Posterior vena cava (tissue), 2 donors: ENCODE results near the gene GJB1. TPM values are rescaled to one million over a fixed set of nuclear protein-coding genes. Genes with fewer than 3 reads are reported as not detected.
A peak's percentile ranks its signal among the peaks of the same experiment; 100 is the strongest.
"Not testable (repeated sequence)": the region's sequence is repeated elsewhere in the genome, so short reads cannot be mapped to it uniquely, and the experiment has no call there.

Source experiments
- DNase-seq: peaks from one replicate; pipeline ENCODE4 v3.0.0-alpha.2; 2020; ENCODE audit warnings: low spot score
- intact Hi-C, 2 donors: fragments of 100-400 bp; cut with DNase I; formaldehyde crosslinking; loops; one replicate each; pipeline versions ENCODE4 v1.14.1 to v1.14.2; 2022 to 2023
- long read RNA-seq, 2 donors: library from polyadenylated mRNA; unstranded; transcript quantifications; one replicate each; pipeline ENCODE4 v2.0.0, GENCODE V29; 2020 to 2021
- total RNA-seq, 2 donors: library from RNA; stranded (reverse); fragmentation: NEBNext Ultra II Directional; extraction: Animal tissue kit (Norgen Biotek cat#: 25700); gene quantifications; one replicate each; pipeline ENCODE4 v1.2.1, GENCODE V29; 2021
- donor health status: DM: yes; HTN: yes; CAD: no.
- donor health status: DM: yes; HTN: yes; CAD: no.

Gene GJB1
- total RNA-seq = not detected
- long read RNA-seq, donor 1 = 0 reads
- long read RNA-seq, donor 2 = 0 reads

DNA sequence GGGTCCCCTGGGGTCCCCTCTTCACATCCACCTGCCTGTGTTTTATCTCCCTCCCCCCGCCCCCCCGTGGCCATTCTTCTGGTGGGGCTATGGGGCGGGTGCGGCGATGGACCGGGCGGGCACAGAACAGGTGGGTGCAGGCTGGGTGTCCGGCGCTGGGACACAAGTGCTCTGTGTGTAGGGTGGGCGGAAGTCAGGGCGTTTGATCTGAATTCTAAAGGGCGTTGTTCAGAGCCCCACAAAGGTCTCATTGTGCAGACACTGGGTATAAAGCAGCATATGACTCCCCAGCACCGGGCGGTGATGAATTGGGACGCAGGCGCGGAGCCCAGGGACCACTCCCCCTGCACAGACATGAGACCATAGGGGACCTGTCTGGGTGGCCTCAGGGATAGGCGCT lies at the start of gene GJB1:
GJB1 (plus strand) TSS at position 296 of the 400 bp plus-strand sequence. CDS start 484 bp downstream, outside the sequence.
- intact Hi-C loops = no loop called here
- no peak for DNase-seq

DNA sequence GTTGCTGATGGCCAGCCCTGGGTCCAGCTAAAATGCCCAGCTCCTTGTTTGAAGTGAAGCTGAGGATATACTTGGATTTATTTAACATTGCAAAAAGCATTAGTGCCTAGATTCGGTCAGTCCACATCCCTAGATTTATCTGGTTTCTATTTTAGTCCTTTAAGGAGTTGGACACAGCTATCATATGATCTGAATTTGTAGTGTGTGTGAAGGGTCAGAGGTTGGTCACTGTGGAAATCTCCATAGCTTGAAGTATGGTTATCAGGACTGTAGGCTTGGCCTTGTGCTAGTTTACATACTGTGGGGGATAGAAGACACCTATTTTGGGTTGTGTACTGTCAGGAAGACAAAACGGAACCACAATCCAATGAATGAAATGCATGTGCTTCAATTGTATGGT lies 49.6 kb upstream of the GJB1 start:
- no peak for DNase-seq
- intact Hi-C loops = no loop called here

DNA sequence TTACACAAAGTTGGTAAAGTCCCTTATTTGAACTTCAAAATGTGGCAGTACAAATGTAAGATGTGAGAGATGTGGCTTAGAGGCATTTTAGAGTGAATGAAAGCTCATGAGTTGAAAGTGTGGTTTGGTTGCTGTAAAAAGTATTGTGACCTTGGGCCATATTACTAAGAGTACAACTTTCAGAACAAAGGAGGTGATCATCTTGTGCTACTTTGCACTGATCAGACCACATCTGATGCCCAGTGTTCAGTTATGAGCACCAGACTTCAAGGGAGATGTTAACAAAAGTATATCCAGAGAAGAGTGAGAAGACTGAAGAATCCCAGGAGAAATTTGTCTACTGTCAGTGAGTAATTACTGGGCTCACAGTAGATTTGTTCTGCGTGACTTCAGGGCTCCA lies 48.2 kb upstream of the GJB1 start:
- DNase-seq = no peak
- intact Hi-C loops = no loop called here

DNA sequence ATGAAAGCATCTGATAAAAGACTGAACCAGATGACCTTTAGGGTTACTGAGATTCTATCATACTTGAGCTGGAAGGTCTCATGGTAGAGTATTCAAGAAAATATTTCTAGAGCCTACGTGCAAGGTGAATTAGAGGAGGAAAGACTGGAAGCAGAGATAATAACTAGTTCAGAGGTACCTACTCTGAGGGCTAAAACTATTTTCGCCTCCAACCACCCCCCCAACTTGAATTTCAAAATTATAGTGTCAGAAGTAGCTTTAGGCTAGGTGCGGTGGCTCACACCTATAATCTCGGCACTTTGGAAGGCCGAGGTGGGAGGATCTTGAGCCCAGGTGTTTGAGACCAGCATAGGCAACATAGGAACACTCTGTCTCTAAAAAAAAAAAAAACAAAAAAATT lies 47.5 kb upstream of the GJB1 start:
- DNase-seq = no peak
- intact Hi-C loops = no loop called here

GRCh38 chrX:71177327-71177726 lies 45.7 kb upstream of the GJB1 start:
- intact Hi-C loops = no loop called here
- no peak for DNase-seq

DNA sequence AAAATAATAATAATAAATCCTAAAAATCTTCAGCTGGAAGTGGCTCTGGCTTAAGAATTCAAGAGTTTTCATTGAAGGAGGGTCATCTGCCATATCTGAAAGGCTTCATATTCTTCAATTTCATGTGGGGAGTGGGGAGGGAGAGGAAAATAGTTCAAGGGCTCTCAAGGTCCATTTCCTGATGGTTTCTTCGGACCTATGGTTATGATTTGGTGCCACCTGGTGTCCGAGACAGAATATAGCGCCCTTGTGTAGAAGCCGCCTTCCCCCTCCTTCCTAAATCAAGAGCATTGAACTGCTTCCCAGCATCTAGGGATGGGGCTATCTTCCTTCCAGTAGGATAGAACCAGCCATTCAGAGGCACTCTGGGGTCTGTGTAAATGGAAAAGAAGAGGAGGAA lies 44.1 kb upstream of the GJB1 start:
- DNase-seq = no peak
- intact Hi-C loops = no loop called here

DNA sequence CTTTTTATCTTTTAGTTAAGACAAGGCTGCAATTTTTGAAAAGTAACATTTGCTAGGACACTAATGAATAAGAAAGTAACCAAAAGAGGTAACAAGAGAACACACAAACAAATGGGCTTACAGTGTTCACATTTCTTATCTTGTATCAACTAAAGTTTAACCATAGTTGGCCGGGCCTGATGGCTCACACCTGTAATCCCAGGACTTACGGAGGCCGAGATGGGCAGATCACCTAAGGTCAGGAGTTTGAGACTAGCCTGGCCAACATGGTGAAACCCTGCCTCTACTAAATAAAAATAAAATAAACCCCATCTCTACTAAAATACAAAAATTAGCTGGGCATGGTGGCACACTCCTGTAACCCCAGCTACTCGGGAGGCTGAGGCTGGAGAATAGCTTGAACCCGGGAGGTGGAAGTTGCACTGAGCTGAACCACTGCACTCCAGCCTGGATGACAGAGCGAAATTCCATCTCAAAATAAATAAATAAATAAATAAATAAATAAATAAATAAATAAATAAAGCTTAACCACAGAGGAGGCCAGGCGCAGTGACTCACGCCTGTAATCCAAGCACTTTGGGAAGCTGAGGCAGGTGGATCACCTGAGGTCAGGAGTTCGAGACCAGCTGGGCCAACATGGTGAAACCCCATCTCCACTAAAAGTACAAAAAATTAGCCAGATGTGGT lies 42.3 kb upstream of the GJB1 start:
- intact Hi-C loops, DNase-seq: not testable (repeated sequence)

DNA sequence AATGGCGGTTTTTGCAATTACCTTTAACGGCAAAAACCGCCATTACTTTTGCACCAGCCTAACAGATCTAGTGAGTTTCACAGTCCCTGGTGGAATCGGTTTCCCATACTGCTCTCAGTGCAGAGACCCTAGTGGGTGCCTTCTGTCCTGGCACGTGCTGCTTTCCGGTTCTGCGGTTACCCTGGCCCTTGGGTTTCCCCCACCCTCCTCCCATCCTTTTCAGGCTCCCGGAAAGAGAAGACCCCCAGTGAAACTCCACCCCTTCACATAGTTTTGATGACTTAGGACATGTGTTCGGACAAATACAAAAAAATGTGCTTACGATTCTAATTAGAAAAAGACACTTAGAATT lies 41.5 kb upstream of the GJB1 start:
- no peak for DNase-seq

DNA sequence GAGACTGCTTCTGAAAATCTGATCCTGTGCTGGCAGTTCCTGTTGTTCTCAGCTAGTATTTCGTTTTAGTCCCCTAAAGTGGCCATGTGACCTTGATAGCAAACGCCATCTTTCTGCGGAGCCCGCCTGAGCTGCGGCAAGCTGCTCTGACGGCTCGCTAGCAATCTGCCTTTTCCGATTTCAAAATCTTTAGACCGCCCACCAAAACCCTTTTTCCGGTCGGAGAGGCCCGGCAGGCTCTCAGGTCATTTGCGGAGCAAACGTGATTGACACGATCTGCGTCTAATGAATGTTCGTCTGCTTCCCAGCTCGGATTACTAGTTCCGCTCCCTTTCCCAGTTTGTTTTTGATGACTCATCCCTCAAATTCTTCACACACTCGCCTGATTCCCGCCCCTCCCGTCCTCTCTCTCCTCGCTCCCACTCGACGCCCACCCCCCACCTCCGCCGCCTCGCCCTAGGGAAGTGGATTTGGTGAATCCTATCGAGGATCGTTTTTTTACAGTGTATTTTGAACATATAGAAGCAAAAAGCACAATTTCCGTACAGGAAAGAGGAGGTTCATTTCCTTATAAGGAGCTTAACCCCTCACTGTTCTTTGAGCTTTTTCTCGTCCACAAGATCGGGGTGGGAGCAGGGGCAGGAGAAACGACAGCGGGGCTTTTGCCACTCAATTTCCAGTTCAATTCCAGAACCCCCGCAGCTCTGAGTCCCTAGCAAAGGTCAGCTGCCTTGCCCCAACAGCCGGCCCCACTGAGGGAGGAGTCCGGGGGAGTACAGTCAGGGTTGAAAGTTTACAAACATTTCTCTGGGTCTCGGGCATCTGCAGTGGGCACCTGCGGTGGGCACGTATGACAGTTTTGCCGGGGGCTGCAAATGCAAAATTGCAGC lies 40.9 kb upstream of the GJB1 start:
- intact Hi-C loops = no loop called here

More for the DNA sequence above, 41.5 kb upstream of the GJB1 start:
- intact Hi-C loops = no loop called here

DNA sequence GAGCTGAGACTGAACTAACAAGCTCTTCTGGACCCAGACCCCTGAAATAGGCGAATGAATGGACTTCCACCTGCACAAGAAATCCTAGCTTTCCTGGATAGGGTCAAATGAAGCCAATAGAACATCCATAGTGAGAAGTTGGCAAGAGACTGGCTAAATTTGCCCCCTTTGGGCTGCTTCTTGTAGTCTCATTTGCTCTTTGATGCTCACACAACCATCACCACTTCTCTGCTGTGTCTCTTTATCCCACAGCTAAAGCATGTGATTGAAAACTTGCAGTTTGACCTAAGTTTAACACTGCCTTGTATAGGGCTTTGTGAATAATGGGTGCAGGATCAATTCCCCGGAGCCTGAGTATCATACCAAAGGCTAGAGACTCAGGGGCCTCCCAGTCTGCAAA lies 40.2 kb upstream of the GJB1 start:
- no peak for DNase-seq
- intact Hi-C loops = no loop called here

More for the DNA sequence above, 40.9 kb upstream of the GJB1 start:
- peak; percentile 94 for DNase-seq

DNA sequence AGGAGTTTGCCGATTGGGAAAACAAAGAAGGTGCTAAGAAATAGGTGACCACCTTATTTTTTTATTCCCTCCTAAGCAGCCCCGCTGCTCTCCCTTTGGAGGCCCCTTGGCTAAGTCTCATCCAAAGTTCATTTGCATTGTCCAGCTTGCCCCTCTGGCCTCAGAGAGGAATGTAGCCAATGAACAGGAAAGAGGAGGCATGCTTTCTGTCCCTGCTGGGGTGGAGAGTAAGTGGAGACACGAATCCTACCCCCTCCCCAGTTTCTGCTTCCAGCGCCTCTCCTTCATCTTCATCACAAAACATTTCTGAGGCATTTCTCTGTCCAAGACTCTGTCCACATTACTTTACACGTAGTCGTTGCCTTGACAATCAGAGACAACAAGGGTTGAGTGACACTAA lies 39.7 kb upstream of the GJB1 start:
- DNase-seq = no peak
- intact Hi-C loops = no loop called here

- DNase-seq = no peak
These were observed 38.9 kb upstream of the GJB1 start for GRCh38 chrX:71184092-71184491.

GRCh38 chrX:71184803-71185495 lies 38.1 kb upstream of the GJB1 start:
- intact Hi-C loops = no loop called here

More at GRCh38 chrX:71184092-71184491, 38.9 kb upstream of the GJB1 start:
- intact Hi-C loops = no loop called here

GRCh38 chrX:71191248-71191647 lies 31.8 kb upstream of the GJB1 start:
- DNase-seq = no peak
- intact Hi-C loops = no loop called here

More at GRCh38 chrX:71184803-71185495, 38.1 kb upstream of the GJB1 start:
- DNase-seq = no peak

- intact Hi-C loops = no loop called here
- no peak for DNase-seq
These were observed 26.9 kb upstream of the GJB1 start for GRCh38 chrX:71195964-71196649.

DNA sequence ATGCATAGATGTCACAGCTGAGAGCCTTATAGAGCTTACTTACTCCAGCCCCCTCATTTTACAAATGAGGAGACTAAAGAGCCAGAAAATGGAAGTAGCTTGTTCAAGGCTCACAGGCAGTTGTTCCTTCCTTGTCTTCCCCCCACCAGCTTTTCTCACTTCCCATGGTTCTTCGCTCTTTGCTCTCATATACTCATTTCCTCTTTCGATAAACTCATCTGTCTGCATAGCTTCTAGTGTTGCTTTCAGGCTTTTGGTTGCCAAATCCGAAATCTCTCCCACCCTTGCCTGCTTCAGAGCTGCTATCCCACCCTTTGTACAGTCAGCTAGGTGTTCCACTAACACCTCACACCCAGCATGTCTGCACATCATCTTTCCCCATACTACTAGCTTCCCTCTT lies 25.0 kb upstream of the GJB1 start:
- no peak for DNase-seq
- intact Hi-C loops = no loop called here

DNA sequence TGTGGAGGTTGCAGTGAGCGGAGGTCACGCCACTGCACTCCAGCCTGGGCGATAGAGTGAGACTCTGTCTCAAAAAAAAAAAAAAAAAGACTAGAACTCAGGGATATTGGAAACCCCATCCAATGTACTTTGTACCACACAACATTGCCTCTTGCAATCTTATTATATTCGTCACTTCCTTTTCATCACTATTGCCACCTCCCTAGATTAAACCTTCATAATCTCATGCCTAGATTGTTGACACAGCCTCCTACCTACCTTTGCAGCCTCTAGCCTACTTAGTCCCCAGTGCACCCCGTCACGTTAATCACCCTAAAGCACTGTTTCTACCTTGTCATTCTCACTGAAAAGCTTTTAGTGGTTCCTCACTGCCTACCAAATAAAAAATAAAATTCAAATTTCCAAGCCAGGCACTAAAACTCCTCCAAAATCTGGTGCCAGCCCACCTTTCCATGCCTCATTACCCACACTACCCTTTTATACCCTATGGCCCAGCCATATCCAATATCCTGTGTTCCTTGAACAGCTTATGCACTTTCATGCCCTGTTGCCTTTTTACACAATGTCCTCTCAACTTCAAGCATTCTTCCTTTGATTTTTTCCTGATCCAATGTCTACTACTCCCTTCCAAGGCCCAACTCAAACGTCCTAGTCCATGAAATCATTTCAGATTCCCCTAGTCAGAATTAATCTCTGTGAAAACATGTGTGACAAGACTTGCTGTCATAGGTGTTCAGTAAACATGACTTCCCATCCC lies 23.6 kb upstream of the GJB1 start:
- intact Hi-C loops = no loop called here
- no peak for DNase-seq

DNA sequence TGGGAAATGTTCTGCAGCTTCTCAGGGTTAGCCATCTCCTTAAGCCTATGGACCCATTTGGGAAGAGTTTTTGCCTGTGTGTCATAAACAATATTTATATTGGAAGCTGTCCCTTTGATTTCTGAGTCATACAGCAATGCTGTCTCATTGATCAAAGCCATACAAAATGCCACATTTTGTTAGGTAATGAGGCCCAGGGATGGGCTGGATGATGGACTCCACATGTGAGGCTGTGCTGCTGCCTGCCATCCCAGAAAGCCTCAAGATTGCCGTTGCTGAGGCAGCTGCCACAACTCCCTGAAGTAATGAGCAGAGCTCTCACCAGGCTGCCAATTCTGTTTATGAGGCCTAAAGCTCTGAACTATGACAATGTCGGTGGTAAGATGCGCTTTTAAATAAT lies 12.2 kb upstream of the GJB1 start:
- intact Hi-C loops = no loop called here
- no peak for DNase-seq

DNA sequence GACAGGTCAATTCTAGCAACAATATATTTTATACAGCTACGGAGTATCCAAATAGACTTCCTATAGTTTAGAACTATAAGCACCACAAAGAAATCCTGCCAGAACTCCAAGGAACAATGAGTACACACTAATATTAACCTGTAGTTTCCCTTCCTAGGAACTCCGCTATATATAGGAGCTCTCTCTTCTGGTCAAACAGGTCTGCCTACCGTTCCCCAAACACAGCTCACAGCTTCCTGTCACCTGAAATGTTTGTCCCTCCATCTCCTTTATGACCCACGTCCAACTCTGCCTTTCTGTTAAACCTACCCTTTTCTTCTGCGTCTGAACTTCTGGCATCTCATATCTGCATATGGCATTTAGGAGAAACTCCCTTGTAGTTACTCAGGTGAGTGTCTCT lies 10.5 kb upstream of the GJB1 start:
- intact Hi-C loops = no loop called here
- DNase-seq = no peak
